Dermis lymphatic vessel endothelial cell (primary cell): ENCODE measurements around the gene SNAPC4. TPM values are rescaled to one million over a fixed set of nuclear protein-coding genes. Genes with fewer than 3 reads are reported as not detected.

Experiments
- total RNA-seq: library from RNA; depleted of rRNA; stranded (reverse); fragments of >200 nt; gene quantifications from 2 replicates; pipeline ENCODE4 v1.2.1, GENCODE V29; 2014

SNAPC4 gene, protein sequence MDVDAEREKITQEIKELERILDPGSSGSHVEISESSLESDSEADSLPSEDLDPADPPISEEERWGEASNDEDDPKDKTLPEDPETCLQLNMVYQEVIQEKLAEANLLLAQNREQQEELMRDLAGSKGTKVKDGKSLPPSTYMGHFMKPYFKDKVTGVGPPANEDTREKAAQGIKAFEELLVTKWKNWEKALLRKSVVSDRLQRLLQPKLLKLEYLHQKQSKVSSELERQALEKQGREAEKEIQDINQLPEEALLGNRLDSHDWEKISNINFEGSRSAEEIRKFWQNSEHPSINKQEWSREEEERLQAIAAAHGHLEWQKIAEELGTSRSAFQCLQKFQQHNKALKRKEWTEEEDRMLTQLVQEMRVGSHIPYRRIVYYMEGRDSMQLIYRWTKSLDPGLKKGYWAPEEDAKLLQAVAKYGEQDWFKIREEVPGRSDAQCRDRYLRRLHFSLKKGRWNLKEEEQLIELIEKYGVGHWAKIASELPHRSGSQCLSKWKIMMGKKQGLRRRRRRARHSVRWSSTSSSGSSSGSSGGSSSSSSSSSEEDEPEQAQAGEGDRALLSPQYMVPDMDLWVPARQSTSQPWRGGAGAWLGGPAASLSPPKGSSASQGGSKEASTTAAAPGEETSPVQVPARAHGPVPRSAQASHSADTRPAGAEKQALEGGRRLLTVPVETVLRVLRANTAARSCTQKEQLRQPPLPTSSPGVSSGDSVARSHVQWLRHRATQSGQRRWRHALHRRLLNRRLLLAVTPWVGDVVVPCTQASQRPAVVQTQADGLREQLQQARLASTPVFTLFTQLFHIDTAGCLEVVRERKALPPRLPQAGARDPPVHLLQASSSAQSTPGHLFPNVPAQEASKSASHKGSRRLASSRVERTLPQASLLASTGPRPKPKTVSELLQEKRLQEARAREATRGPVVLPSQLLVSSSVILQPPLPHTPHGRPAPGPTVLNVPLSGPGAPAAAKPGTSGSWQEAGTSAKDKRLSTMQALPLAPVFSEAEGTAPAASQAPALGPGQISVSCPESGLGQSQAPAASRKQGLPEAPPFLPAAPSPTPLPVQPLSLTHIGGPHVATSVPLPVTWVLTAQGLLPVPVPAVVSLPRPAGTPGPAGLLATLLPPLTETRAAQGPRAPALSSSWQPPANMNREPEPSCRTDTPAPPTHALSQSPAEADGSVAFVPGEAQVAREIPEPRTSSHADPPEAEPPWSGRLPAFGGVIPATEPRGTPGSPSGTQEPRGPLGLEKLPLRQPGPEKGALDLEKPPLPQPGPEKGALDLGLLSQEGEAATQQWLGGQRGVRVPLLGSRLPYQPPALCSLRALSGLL (N-terminal part only)
- 2.9 and 5.8 TPM in 2 replicates for total RNA-seq

DNA sequence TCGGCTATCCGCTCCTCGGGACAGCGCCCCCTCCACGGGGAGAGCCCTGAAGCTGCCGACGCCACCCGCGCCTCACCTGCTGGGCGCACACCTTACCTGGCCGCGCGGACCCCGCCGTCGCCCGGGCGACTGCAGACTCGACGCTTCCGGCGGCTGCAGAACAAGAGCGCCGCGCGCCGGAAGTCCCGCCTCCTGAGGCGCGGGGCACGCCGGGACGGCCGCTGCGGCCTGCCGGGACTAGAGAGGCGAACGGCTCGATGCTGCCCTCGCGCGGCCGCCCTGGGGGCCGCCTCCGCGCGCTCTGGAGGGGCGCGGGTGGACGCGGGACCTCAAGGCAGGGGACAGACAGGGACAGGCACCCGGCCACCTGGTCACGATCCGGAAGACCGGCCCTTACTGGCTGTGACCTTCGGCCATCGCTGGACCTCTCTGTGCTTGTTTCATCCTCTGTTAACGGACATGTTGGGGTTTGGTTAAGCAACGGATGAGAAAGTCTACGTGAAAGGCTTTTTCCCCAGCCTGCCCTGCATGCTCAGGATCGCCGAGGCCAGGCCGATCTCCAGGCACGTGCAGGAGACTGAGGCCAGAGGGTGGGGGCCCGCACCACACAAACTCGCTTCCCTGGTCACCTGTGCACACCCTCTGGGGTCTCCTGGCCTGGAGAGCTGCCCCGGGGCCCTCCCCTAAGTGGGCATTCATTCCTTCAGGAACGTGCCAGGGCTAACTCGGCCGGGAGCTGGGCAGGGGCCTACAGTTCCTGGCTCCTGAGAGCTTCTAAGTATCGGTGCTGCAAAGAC, at the start of gene SNAPC4:
Gene SNAPC4, minus strand, starts transcription at position 133 of the 797 bp plus-strand sequence. CDS start 1,742 bp downstream, outside the sequence.

DNA sequence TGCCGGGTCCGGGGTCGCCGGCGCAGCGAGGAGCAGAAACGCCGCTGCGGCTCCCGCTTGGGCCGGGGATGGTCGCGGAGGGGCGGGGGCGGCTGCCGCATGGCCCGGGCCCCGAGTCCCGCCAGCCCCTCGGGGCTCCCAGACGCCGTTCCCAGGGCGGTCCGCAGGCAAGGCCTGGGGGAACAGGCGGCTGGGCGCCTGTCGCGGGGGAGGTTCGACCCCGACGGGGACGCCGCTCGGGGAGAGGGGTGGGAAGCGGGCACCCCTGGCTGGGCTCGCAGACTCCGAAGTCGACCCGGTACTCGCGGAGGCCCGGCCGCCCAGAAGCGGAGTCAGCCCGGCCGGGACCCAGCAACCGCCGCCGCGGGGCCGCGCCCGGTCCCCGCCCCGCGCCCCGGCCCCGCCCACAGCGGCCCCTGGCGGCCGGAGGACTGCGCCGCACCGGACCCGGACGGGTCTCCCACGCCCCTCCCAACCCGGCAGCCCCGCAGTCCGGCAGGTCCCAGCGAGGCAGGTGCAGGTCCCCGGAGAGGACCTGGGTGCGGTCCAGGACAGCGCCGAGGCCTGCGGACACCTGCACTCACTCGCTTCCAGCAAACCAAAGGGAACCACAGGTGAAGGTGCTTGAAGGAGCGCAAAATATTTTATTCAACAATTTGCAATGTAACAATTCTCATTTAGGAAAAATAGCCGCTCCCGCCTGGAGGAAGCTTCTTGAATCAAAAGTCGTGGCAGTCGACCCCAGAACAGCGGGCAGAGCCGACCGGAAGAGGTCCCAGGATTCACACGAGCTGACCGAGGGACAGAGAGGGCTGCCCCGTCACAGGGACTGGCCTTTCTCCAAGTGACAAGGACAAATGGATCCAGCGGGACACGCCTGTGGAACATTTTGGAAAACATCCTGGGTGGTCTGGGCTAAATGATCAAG, 39.8 kb upstream of the SNAPC4 start, which contains the start of gene INPP5E:
Gene INPP5E, minus strand, starts transcription at position 365 of the 928 bp plus-strand sequence. CDS start 426 bp downstream, outside the sequence.

DNA sequence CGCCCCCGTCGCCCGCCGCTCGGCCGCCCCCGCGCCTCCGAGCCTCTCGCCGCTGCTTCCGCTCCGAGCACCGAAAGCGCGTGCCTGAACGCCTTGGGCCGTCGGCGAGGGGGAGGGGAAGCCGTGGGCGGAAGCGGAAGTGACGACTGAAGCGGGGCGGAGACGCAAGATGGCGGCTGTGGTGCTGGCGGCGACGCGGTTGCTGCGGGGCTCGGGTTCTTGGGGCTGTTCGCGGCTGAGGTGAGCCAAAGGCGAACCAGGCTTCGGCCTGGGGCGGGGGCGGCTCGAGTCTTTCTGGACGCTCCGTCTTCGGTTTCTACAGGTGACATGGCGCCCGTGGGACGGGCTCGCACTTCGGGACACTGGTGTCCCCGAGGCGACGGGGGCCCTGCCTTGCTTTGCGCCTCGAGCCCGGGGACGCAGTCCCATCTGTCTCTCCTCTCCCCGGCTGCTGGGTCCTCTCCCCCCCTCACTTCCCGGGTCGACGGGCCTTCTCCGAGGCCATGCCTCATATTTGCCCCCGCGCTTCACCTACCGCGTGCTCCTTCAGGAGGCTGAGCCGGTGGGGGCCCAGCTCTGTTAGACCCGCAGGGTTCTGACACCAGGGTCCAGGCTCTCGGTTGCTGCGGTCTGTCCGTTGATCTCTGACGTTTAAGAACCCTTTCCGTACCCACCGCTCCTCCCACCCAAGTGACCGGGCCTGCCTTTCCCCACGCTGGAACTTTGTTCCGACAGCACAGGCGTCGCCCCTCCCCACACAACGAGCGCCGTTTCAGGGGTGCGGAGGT, 10.7 kb upstream of the SNAPC4 start, which contains the start of the genes ENTR1 and PMPCA:
Gene ENTR1, minus strand, starts transcription at position 115 of the 788 bp plus-strand sequence. CDS start 217 bp downstream, outside the sequence.
Gene PMPCA, plus strand, starts transcription at position 159 of the 788 bp plus-strand sequence. Its CDS starts 11 bp downstream, at position 170.

DNA sequence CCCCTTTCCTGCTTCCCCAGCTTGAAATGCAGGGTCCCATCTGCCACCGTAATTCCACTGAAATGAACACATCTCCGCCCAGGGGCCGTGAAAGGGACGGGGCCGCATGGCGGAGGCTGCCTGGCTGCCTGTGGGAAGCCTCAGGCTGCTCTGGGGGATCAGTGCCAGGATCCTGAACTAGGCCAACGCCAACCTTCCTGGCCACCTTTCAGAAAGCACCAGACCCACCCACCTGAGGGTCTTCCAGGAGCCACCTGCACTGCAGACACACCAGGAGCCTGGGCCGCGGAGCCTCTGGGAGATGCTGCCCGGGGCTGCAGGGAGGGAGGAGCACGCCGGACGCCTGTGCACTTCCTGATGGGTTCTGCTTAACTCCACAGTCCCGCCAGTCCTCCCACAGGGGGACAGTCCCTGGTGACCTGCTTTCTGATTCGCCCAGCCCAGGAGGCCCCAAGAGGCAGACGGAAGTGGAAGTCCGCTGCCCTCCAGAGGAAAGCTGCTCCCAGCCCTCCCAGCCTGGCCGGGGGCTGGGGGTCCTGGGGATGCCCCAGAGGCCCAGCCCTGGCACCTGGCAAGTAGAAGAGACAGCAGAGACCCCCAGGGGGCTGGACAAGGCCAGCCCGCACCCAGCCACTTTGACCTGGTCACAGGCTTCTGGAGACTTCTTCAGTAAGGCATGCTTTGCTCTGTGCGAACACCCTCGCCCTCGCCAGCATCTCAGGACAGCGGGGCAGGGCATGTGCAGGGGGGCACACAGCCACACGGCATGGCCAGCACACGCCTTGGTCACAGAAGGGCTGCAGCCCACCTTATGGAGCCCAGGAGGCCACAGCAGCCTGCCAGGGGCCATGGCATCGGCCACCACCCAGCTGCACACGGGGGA, 26.4 kb downstream of the SNAPC4 start, which contains the start of gene CARD9:
Gene CARD9, minus strand, starts transcription at position 370 of the 883 bp plus-strand sequence. CDS start 1,591 bp downstream, outside the sequence.

DNA sequence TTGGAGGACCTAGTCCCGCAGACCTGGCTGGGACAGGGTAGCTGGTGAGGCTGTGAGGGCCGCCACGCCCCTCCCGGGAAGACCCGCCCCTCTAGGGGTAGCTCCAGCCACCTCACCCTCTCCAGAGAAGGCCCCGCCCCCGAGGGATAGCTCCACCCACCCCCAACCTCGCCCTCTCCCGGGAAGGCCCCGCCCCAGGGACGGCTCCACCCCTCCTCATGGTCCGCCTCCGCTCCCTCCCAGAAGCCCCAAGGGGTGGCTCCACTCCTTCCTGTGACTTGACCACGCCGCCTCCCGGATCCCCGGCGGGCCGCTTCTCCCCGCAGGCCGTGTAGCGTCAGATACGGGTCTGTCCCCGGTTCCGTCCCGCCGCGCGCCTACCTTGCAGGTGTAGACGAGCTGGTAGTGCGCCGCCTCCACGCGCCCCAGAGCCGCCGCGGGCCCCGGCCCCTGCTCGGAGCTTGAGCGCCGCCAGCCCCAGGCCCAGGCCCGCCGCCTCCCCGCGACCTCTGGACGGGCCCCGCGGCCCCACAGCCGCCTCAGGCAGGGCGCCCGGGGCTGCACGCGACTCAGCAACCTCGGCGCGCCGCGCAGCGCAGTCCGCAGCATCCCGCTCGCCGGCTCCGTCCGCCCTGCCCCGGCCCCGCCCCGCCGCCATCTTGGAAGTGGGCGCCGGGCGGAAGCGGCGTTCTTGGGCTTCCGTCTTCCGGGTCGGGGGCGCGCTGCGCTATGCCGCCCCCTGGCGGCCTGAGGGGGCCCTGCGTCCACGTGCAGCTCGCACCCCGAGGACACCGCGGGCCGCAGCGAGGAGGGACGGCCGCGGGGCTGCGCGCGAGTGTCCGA, 36.6 kb downstream of the SNAPC4 start, which contains the start of gene DNLZ:
Gene DNLZ, minus strand, starts transcription at position 639 of the 843 bp plus-strand sequence. Its CDS starts 30 bp downstream, at position 609.

Other genes starting within 250 kb of the SNAPC4 start
- gene LHX3, start 195.0 kb downstream of the SNAPC4 start, total RNA-seq: not detected in 2 replicates
- 5.3 and 5.9 TPM in 2 replicates for gene QSOX2, start 154.4 kb downstream of the SNAPC4 start, total RNA-seq
- gene CCDC187, start 96.1 kb downstream of the SNAPC4 start, total RNA-seq: not detected in 2 replicates
- gene GPSM1, start 72.6 kb downstream of the SNAPC4 start, total RNA-seq: 13.8 and 19.9 TPM in 2 replicates
- 10.0 and 11.8 TPM in 2 replicates for gene DNLZ, start 36.4 kb downstream of the SNAPC4 start, total RNA-seq
- gene CARD9, start 26.5 kb downstream of the SNAPC4 start, total RNA-seq: 0.09 and 0.43 TPM in 2 replicates
- 21.9 and 22.3 TPM in 2 replicates for gene ENTR1, start 10.4 kb upstream of the SNAPC4 start, total RNA-seq
- gene PMPCA, start 10.5 kb upstream of the SNAPC4 start, total RNA-seq: 33.1 and 38.8 TPM in 2 replicates
- 3.3 and 3.5 TPM in 2 replicates for gene INPP5E, start 39.7 kb upstream of the SNAPC4 start, total RNA-seq
- 13.2 and 15.3 TPM in 2 replicates for gene SEC16A, start 82.9 kb upstream of the SNAPC4 start, total RNA-seq
- 66.1 and 122 TPM in 2 replicates for gene NOTCH1, start 145.9 kb upstream of the SNAPC4 start, total RNA-seq